IPS-NIHi11 (cell line): Measurements from ENCODE around the gene MPHOSPH9.

Experiments
- DNase-seq: peaks from one replicate; pipeline ENCODE4 v3.0.0; 2012; ENCODE audit warnings: mixed read lengths, low spot score

MPHOSPH9 gene

GRCh38 chr12:123149501-123150274 is 83.3 kb downstream of the MPHOSPH9 start:
- no peak for DNase-seq

GRCh38 chr12:123149088-123149487 is 83.9 kb downstream of the MPHOSPH9 start:
- no peak for DNase-seq

- no peak for DNase-seq
Measured at GRCh38 chr12:123148655-123149054, 84.3 kb downstream of the MPHOSPH9 start.

GRCh38 chr12:123148223-123148622 is 84.7 kb downstream of the MPHOSPH9 start:
- no peak for DNase-seq

- no peak for DNase-seq
Measured at GRCh38 chr12:123145211-123145610, 87.7 kb downstream of the MPHOSPH9 start.

GRCh38 chr12:123143736-123144461 is 89.0 kb downstream of the MPHOSPH9 start:
- no peak for DNase-seq

GRCh38 chr12:123142921-123143735 is 89.8 kb downstream of the MPHOSPH9 start:
- DNase-seq = no peak

- DNase-seq = no peak
Measured at GRCh38 chr12:123142518-123142840, 90.5 kb downstream of the MPHOSPH9 start.

GRCh38 chr12:123141615-123142517 is 91.1 kb downstream of the MPHOSPH9 start:
- no peak for DNase-seq

- no peak for DNase-seq
Measured at GRCh38 chr12:123140676-123141614, 92.0 kb downstream of the MPHOSPH9 start.

GRCh38 chr12:123139926-123140675 is 92.8 kb downstream of the MPHOSPH9 start:
- DNase-seq = no peak

GRCh38 chr12:123135688-123136087 is 97.3 kb downstream of the MPHOSPH9 start:
- DNase-seq = no peak

GRCh38 chr12:123134826-123135225 is 98.1 kb downstream of the MPHOSPH9 start:
- no peak for DNase-seq

GRCh38 chr12:123134271-123134671 is 98.7 kb downstream of the MPHOSPH9 start:
- no peak for DNase-seq

GRCh38 chr12:123133701-123134100 is 99.2 kb downstream of the MPHOSPH9 start:
- DNase-seq = no peak

GRCh38 chr12:123132951-123133619 is 99.9 kb downstream of the MPHOSPH9 start:
- DNase-seq = no peak

- DNase-seq = no peak
Measured at GRCh38 chr12:123131879-123132402, 101.0 kb downstream of the MPHOSPH9 start.

GRCh38 chr12:123131291-123131832 is 101.6 kb downstream of the MPHOSPH9 start:
- no peak for DNase-seq

- no peak for DNase-seq
Measured at GRCh38 chr12:123129621-123130020, 103.3 kb downstream of the MPHOSPH9 start.
